Activated CD8-positive, alpha-beta memory T cell treated with anti-CD3 and anti-CD28 coated beads, Interleukin-2, amount 50 U/mL, for 4 hours (primary cell): ENCODE data around the gene SDR42E2.
A peak's percentile ranks its signal among the peaks of the same experiment; 100 is the strongest.
"Not testable (repeated sequence)": the region's sequence is repeated elsewhere in the genome, so short reads cannot be mapped to it uniquely, and the experiment has no call there.

Experiments used
- DNase-seq: peaks from one replicate; pipeline ENCODE4 v3.0.0-alpha.2; 2020

Gene SDR42E2

DNA sequence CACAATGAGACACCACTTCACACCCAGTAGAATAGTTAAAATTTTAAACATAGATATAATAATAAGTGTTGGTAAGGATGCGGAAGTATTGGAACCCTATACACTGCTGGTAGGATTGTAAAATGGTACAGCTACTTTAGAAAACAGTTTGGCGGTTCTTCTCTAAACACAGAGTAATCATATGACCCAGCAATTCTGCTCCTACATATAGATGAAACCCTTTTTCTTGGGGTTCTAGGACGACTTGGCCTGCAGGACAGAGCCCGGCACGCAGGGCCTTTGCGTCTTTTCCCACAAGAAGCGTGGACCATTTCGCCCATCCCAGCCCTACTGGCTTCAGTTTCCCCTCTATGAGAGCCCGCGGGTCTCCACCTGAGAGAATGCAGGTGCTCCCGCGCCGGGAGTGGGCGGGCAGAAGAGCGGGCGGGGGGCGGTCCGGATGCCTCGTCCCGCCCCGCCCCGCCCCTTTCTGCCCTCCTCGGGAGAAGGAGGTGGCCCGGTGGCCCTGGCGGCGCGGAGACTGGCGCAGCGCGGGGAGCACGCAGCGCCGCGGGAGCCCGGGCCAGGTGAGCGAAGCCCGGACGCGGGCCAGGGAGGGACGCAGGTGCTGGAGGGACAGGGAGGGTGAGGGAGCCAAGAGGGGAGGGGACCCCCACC is at the start of gene SDR42E2:
Gene SDR42E2, plus strand, starts transcription at position 508 of the 657 bp plus-strand sequence. CDS start 3,077 bp downstream, outside the sequence.
- peak; percentile 58 for DNase-seq

DNA sequence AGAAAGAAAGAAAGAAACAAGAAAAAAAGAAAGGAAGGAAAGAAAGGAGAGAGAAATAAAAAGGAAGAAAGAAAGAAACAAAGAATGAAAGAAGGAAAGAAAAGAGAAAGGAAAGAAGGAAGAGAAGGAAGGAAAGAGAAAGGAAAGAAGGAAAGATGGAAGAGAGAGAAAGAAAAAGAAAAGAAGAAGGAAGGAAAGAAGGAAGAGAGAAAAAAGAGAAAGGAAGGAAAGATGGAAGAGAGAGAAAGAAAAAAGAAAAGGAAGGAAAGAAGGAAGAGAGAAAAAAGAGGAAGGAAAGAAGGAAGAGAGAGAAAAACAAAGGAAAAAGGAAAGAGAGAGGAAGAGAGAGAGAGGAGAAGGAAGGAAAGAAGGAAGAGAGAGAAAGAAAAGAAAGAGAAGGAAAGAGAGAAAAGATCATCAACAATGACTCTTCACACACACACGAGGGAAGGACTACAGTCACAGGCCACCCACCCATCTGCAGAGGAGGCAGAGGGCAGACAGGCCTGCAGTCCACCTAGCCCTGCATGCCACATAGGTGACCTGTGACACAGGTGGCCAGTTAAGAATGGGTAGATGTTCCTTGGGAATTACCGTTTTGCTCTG is 46.1 kb upstream of the SDR42E2 start:
- DNase-seq = no peak

DNA sequence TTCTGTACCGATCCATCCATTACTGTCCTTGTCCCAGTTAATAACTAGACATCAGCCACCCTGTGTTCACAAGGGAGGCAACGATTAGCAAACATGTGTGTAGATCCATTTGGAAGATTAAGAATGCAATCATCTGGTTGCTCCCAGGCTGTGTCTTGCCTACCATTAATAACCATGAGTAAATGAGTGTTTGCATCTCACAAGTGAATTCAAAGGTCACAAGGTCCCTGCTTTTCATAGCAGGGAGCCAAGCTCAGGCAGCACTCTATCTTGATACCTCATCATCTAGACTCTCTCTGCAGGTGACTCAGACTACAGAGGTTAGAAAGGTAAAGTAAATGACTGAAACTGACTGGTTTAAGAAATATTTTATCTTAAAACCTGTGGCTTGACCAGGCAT is 44.7 kb upstream of the SDR42E2 start:
- no peak for DNase-seq

DNA sequence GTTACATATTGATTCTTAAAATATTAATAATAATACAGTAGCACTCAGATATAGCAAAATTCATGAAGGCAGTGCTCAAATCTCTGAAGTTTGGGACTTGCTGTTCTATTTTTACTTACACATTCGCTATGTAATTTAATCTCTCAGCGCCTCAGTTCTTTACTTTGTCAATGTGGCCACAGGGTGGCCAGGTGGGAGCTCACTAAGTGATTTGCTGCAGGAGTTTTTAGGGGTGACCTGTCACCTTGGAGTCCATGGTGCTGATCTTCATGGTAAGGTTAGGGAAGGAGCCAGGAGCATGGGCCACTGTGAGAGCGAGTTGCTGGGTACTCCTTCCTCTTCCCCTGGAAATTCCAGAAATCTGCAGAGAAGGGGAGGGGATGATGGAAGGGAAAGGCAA is 41.9 kb upstream of the SDR42E2 start:
- no peak for DNase-seq

DNA sequence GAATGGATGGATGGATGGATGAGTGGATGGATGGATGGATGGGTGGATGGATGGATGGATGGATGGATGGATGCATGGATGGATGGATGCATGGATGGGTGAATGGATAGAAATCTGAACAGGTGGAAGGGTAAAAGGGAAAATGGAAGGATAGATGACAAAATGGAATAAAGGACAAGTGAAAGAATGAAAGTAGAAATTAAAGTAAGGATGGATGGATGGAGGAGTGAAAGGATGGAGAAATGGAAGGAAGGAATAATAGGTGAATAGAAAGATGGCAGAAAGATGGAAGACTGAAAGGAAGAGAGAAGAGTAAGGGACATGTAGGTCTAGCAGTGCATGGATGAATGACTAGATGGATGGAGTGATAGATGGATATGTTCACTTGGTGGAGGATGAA is 40.1 kb upstream of the SDR42E2 start:
- DNase-seq = no peak

DNA sequence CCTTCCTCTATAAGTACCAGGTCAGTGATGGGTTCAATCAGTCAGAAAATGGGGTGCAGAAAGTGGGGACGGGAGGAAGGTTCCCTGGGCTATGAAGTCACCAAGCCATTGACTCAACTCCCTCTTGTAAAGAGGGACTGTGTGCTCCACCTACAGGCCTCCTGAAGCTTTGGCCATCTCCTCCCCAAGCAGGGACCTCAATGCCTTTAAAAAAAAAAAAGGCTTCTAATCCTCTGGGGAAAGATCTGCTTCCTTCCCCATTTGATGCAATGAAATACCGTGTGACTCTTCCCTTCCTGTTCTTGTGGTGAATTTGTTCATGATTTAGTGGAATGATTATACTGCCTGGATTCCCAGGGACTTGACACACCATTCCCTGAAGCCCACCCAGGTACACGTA is 39.2 kb upstream of the SDR42E2 start:
- no peak for DNase-seq

DNA sequence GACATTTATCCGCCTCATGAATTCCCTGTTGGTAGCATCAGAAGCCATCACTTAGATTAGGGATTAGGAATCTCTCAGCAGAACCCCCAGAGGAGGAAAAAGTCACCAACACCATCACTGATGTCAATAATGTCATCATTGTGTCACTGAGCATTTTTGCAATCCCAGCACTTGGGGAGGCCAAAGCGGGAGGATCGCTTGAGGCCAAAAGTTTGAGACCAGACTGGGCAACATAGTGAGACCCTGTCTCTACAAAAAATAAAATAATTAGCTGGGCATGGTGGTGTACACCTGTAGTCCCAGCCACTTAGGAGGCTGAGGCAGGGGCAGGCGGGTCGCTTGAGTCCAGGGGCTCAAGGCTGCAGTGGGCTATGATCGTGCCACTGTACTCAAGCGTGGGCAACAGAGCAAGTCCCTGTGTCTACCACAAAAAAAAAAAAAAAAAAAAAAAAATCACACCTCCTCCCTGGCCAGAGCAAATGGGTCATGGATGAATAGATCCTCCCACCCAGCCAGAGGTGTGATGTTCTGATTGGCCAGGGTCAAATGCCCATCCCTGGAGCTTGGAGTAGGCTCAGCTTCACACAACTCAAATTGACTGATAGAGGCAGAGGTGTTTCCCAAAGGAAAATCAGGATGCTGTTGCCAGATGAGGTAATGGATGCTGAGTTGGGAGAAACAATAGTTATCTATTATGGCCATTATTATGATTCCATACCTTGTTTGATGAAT is 38.4 kb upstream of the SDR42E2 start:
- no peak for DNase-seq

DNA sequence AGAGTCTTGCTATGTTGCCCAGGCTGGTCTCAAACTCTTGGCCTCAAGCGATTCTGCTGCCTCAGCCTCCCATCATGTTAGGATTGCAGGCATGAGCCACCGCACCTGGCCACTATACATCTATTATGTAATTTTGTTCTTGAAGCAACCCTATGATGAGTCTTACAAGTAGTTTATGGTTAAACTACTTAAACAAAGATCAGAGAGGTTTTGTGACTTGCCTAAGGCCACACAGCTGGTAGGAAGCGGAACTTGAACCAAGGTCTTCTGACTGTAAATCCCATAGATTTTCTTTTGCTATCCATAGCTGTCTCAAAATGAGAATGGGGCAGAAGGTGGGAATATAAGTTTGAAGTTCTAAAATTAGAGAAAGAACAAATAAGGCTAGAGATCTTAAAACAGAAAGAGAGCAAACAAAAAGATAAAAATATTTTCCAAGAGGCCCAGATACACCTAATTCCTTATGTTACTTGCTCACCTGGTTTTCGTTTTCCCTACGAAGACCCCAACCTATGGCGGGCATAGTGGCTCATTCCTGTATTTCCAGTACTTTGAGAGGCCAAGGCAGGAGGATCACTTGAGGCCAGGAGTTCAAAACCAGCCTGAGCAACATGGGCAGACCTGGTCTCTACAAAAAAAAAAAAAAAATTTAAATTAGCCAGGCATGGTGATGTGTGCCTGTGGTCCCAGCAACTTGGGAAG is 37.6 kb upstream of the SDR42E2 start:
- DNase-seq = no peak

DNA sequence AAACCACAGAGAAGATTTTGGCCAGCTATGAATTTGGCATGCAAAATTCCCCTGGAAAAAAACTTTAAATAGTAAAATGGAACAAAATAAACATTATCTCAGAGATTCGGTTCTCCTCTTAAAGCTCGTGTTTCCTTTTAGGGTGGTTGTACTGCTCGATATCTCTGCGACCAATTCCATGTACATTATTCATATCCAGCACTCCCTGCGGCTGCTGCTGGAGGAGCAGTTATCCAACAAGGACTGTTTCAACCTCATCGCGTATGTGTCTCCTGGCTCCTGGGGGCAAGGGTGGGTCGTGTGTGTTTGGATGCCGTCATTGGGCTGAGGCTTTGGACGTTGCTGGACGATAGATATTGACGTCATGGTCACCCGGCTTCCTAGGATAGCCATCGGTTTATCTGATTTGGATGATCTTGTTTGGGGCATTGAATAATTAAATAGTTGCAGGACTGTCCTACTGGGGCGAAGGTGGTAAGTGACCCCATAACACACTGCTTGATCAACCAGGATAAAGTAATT is 36.2 kb upstream of the SDR42E2 start:
- DNase-seq = no peak

DNA sequence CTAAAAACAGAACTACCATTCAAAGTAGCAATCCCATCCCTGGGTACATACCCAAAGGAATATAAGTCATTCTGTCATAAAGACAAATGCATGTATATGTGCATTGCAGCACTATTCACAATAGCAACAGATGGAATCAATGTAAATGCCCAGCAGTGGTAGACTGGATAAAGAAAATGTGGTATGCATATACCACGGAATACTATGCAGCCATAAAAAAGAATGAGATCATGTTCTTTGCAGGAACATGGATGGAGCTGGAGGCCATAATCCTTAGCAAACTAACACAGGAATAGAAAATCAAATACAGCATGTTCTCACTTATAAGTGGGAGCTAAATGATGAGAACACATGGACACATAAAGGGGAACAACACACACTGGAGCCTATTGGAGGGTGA is 33.8 kb upstream of the SDR42E2 start:
- not testable (repeated sequence) for DNase-seq

DNA sequence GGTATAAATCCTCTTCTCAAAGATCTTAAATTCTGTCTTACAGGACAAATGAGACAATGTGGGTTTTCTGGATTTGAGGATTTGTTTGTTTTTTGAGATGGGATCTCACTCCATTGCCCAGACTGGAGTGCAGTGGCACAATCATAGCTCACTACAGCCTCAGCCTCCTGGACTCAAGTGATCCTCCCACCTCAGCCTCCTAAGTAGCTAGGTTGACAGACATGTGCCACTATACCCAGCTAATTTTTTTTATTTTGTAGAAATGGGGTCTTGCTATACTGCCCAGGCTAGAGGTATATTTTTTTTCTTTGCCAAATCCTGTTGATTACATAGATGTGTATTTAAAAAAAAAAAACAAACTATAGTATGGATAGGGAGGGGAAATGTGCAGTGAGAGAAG is 31.8 kb upstream of the SDR42E2 start:
- no peak for DNase-seq

DNA sequence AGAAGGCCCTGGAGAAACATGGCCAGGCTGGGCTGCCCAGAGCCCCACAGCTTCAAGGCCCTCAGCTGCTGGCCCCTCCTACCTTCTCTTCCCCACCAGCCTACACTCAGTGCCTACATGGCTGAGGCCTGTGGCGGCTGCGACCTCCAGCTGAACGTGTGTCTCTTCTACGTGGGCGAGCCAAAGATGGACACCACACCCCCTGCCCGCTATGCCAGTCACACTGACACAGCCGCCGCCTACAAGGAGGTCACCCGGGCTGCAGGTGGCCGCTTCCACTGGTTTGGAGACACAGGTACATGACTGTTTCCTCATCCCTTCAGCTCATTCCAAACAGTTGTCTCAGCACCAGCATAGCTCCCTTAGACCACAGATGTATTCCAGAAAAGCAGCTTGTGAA is 29.5 kb upstream of the SDR42E2 start:
- no peak for DNase-seq

DNA sequence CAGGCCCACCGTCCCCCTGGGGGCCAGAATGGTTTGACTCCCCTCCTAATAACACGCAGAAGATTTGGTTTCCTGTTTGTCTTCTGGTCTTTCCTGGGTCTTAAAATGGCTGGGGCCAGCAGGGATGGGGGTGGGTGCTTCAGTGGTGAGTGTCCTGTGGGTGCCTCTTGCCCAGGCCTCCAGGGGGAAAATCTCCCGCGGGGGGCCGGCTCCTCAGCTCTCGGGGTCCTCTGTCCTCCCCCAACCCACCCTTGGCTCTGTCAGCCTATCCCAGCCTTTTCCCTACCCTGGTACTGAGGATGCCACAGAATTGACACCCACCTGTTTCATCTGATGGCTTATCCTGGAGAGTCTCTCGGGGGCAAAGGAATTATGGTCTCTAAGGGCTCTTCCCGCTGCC is 23.8 kb upstream of the SDR42E2 start:
- no peak for DNase-seq

DNA sequence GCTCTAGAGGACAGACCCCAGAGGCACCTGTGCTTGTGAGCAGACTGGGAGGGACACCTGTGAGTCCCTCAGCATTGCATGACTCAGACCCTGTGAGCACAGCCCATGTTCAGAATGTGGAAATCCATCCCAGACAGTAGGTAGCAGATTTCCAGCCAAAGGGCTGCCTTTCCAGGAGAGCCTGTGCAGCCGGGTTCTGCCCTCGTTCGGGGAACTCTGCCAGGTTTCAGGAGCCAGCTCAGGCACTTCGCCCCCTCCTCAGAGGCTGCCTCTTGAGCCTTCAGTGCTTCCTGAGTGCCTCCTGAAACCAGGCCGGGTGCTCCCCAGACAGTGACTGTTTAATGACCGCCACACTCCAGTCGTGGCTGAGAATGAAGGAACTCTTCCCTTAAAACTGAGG is 23.3 kb upstream of the SDR42E2 start:
- no peak for DNase-seq

DNA sequence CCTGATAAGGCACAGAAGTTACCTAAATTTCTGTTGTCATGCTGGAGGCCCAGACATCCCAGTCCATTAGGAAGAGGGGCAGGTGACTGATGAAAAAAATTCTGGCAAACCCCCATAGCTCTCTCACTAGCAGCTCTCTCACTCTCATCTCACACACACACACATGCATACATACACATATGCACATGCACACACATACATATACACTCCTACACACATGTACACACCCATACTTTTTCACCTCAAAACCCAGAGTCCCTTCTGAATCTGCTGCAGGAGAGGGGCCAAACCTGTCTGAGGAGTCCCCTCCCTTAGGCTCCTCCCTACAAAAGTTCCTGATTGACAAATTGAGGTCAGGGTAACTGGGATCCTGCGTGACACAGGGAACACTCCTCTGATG is 22.6 kb upstream of the SDR42E2 start:
- DNase-seq = no peak

DNA sequence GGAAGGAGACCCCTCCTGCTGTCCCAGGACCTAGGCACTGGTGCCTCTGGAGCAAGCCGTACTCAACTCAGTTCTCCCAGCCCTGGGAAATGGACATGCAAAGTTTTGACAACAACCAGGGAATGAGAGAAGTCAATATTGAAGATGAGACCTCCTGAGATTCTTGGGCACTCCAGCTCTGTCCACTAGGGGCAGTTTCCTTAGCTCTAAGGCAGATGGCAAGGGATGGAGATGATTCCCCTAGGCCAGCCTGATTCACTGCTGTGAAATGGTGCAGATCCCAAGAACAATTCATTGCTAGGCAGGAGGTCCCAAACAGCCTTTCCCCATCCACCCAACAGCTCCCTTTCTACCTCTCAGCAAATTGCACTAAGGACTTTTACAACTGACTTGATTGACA is 20.5 kb upstream of the SDR42E2 start:
- no peak for DNase-seq

DNA sequence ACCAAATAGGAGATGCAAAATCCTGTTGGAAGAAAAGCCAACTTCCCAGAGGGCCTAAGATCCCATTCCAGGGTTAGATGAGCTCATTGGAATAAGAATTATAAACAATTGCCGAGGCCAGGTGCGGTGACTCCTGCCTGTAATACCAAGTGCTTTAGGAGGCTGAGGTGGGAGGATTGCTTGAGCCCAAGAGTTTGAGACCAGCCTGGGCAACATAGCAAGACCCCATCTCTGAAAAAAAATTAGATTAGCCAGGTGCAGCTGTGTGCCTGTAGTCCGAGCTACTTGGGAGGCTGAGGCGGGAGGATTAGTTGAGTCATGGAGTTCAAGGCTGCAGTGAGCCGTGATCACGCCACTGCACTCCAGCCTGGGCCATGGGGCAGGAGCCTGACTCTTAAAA is 17.8 kb upstream of the SDR42E2 start:
- DNase-seq = no peak

DNA sequence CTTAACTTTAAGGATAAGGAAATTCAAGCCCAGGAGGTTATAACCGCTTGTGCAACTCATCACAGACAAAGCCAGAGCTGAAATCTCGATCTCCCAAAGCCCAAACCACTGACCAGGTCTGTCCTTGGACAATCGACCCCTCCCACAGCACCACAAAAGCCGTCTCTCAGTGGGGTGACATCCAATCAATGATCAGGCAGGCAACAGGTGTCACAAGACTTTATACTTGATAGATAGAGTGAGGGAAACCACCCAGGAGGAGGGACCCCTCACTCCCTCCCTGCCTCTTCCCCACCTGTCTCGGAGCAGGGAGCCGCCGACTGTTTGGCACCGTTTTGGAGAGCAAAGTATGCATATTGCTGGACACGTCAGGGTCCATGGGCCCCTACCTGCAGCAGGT is 14.5 kb upstream of the SDR42E2 start:
- no peak for DNase-seq

DNA sequence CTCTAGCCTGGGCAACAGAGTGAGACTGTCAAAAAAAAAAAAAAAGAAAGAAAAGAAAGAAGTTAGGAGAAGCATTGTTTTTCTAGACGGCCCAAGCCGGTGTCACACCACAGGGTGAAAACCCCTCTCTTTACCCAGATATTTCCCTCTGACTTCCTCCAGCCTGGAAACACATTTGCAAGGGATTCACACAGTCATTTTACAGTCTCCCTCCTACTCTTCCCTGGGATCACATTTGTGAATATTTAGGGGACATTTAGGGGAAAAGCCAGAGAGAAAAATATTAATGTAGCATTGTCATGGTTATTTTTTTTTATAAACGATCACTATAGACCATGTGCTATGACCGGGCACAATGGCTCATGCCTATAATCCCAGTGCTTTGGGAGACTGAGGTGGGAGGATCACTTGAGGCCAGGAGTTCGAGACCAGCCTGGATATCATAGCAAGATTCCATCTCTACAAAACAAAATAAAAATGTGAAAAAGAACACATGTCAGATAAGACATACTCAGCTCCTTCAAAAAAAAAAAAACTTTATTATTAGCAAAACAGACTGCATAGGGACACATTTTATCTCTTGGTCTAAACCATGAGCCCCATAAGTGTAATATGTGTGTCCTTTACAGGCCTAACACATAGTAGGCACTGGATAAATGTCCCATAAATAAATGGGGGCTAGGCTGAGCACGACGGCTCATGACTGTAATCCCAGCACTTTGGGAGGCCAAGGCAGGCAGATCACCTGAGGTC is 10.9 kb upstream of the SDR42E2 start:
- no peak for DNase-seq

DNA sequence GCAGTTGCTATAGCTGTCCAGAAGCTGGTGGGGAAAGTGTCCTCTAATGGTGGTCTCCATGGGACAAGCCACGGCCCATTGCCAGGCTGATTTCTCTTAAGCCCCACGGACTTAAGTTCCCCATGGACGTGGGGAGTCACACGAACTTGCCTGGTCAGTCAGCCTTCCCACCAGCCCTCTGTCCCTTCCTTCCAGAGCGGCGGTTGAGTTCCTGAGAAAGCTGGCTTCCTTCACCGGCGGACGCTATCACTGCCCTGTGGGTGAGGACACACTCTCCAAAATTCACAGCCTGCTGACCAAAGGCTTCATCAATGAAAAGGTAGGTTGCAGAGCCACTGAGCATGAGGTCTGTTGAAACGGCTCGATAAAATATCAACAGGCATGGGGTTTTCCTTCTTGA is 10.0 kb upstream of the SDR42E2 start:
- no peak for DNase-seq

DNA sequence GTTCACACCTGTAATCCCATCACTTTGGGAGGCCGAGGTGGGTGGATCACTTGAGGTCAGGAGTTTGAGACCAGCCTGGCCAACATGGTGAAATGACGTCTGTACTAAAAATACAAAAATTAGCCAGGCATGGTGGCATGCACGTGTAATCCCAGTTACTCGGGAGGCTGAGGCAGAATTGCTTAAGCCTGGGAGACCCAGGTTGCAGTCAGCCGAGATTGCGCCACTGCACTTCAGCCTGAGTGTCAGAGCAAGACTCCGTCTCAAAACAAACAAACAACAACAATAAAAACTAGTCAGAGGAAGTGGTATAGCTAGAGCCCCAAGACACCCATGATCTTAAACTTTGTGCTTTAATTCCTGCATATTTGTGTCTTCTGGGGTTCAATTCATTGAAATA is 9.2 kb upstream of the SDR42E2 start:
- not testable (repeated sequence) for DNase-seq

DNA sequence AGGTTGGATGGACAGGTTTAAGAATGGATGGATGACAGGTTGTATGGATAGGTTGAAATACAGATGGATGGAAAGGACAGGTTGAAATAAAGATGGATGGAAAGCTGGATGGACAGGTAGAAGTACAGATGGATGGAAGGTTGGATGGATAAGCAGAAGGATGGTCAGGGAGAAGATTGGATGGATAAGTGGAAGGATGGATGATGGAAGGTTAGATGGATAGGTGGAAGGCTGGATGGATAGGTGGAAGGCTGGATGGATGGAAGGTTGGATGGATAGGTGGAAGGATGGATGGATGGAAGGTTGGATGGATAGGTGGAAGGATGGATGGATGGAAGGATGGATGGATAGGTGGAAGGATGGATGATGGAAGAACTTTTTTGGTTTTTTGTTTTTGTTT is 905 bp upstream of the SDR42E2 start:
- DNase-seq = no peak

DNA sequence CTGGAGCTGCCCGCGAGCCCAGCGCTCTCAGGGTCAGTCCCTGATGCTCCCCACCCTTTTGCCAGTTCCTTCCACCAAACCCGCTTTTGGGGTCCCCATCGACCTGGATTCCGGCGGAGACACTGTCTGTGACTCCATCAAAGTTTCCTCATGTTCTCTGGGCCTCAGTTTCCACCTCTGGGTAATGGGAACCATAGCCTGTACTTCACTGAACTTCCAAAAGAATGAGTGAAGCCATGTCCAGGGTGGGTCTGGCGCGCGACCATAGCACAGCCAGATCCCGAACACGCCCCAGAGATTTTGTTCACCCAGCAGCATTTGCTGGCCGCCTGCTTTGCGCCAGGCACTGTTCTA is 327 bp downstream of the SDR42E2 start:
- no peak for DNase-seq
